HEK293 (cell line): ENCODE data around the gene CCDC50.

ENCODE experiments used
- CTCF ChIP-seq: fragments of 450-650 bp; formaldehyde crosslinking; IDR thresholded peaks from 2 replicates; pipeline ENCODE4 v1.5.1; 2016; ENCODE audit warnings: missing biosample characterization, missing genetic modification characterization
- ZNF248 ChIP-seq: fragments of 450-650 bp; formaldehyde crosslinking; IDR thresholded peaks from 2 replicates; pipeline ENCODE4 v1.5.1; 2017; ENCODE audit warnings: missing biosample characterization, missing genetic modification characterization
- ZNF791 ChIP-seq: fragments of 450-650 bp; formaldehyde crosslinking; IDR thresholded peaks from 2 replicates; pipeline ENCODE4 v1.5.1; 2016; ENCODE audit warnings: missing biosample characterization, missing genetic modification characterization
- ZNF843 ChIP-seq: fragments of 450-650 bp; formaldehyde crosslinking; IDR thresholded peaks from 2 replicates; pipeline ENCODE4 v1.5.1; 2016; ENCODE audit warnings: missing biosample characterization, missing genetic modification characterization

DNA sequence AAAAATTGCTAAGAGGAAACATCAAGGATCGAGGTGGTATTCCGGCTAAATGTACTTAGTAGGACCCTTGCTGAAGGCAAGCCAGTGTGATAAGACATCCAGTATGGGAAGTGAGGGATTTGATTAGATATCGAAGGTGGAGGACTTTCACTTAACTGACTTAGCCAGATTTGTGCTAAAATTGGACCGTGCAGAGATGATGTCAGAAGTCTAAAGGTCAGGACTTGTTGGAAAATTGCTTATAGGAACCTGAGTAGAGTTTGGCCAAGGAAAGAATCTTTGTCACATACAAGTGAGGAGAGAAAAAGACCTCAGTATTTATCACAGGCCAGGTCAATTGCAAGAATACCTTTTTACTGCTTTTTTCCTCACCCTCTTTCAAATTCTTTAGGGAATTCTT, 100.9 kb downstream of the CCDC50 start:
- TF ChIP-seq CTCF (tag by site-specific recombination), result no peak
- TF ChIP-seq ZNF248 (tag by site-specific recombination), result no peak
- no peak for TF ChIP-seq ZNF843 (tag by site-specific recombination)
- TF ChIP-seq ZNF791 (tag by site-specific recombination), result no peak
